NB4 (cell line): ENCODE data around the gene KCNJ13.

Experiments
- DNase-seq: peaks from one replicate; pipeline ENCODE4 v3.0.0; 2010; ENCODE audit warnings: low read depth
- H3K4me3 ChIP-seq: one replicate; pipeline ENCODE4 v1.5.1; 2011; ENCODE audit warnings: mild to moderate bottlenecking, low read depth, low read length, moderate library complexity
- MYC ChIP-seq: IDR thresholded peaks from 2 replicates; pipeline ENCODE4 v1.6.1; 2011; ENCODE audit warnings: low read depth, low read length
- POLR2A ChIP-seq: IDR thresholded peaks from 2 replicates; pipeline ENCODE4 v1.6.1; 2011; ENCODE audit warnings: mild to moderate bottlenecking; ENCODE audit not compliant: insufficient read length; ENCODE audit errors: extremely low read depth
- TF ChIP-seq, protein P1 (sequence below): IDR thresholded peaks from one replicate; pipeline ENCODE4 v1.5.1; 2012; ENCODE audit warnings: low read depth, low read length
- TF ChIP-seq, protein P2 (sequence below): IDR thresholded peaks from 2 replicates; pipeline ENCODE4 v1.6.1; 2011; ENCODE audit warnings: low read depth, low read length

The KCNJ13 gene

DNA sequence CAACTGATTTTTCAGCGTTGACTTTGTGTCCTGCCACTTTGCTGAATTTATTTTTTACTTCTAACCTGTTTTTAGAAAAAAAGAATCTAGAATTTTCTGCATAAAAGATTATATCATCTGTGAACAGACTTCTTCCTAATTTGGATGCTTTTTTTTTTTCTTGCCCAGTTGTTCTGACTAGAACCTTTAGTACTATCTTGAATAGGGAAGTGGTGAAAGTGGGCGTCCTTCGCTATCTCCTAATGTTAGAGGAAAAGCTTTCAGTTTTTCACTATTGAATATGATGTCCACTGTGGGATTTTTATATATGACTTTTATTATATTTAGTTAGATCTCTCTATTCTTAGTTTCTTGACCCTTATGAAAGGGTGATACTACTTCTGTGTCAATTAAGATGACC, 25.7 kb upstream of the KCNJ13 start:
- DNase-seq = no peak

DNA sequence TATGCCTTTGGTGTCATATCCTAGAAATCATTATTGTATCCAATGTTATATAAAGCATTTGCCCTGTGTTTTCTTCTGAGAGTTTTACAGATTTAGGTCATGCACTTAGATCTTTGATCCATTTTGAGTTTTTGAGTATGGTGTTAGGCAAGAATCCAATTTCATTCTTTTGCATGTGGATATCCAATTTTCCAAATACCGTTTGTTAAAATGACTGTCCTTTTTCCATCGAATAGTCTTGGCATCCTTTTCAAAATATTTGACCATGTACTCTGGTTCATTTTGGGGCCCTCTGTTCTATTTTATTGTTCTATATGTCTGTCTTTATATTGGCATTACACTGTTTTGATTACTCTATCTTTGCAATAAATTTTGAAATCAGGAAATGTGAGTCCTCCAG, 23.8 kb upstream of the KCNJ13 start:
- no peak for DNase-seq
- TF ChIP-seq, protein P1, sequence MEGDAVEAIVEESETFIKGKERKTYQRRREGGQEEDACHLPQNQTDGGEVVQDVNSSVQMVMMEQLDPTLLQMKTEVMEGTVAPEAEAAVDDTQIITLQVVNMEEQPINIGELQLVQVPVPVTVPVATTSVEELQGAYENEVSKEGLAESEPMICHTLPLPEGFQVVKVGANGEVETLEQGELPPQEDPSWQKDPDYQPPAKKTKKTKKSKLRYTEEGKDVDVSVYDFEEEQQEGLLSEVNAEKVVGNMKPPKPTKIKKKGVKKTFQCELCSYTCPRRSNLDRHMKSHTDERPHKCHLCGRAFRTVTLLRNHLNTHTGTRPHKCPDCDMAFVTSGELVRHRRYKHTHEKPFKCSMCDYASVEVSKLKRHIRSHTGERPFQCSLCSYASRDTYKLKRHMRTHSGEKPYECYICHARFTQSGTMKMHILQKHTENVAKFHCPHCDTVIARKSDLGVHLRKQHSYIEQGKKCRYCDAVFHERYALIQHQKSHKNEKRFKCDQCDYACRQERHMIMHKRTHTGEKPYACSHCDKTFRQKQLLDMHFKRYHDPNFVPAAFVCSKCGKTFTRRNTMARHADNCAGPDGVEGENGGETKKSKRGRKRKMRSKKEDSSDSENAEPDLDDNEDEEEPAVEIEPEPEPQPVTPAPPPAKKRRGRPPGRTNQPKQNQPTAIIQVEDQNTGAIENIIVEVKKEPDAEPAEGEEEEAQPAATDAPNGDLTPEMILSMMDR = no peak
- no peak for TF ChIP-seq POLR2A
- TF ChIP-seq, protein P2, sequence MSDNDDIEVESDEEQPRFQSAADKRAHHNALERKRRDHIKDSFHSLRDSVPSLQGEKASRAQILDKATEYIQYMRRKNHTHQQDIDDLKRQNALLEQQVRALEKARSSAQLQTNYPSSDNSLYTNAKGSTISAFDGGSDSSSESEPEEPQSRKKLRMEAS = no peak
- no peak for TF ChIP-seq MYC
- no peak overlapping the region for H3K4me3 ChIP-seq

More for the DNA sequence above, 25.7 kb upstream of the KCNJ13 start:
- TF ChIP-seq POLR2A = no peak
- TF ChIP-seq MYC = no peak
- TF ChIP-seq, protein P1 = no peak
- TF ChIP-seq, protein P2 = no peak
- no peak overlapping the region for H3K4me3 ChIP-seq

DNA sequence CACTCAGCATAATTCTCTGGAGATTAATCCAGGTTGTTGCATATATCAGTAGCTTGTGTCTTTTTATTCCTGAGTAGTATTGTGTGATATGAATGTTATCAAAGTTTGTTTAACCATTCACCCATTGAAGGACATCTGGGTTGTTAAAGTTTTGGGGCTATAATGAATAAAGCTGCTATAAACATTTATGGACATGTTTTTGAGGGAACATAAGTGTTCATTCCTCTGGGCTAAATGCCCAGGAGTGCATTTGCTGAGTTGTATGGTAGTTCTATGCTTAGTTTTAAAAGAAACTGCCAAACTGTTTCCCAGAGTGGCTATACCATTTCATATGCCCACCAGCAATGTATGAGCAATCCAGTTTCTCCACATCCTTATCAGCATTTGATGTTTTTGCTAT, 21.8 kb upstream of the KCNJ13 start:
- no peak for DNase-seq
- TF ChIP-seq, protein P1 = no peak
- TF ChIP-seq POLR2A = no peak
- TF ChIP-seq, protein P2 = no peak
- no peak for TF ChIP-seq MYC
- H3K4me3 ChIP-seq = no peak overlapping the region

DNA sequence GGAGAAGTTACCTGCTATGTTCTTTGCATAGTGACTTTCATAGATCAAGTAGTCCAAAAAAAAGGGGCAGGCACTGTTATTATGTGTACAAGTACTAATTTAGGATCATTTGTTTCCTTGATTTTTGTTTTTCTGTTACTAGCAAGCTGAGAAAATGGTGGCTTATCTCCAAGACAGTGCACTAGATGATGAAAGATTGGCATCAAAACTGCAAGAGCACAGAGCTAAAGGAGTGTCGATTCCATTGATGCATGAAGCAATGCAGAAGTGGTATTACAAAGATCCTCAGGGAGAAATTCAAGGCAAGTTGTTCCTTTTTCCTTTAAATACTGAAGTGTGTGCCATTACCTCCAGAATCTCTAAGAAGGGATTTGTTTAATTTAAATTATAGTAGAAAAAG, 19.6 kb upstream of the KCNJ13 start:
- no peak overlapping the region for H3K4me3 ChIP-seq
- DNase-seq = no peak
- TF ChIP-seq POLR2A (no peak), MYC (no peak)
- TF ChIP-seq, protein P2 = no peak
- TF ChIP-seq, protein P1 = no peak

DNA sequence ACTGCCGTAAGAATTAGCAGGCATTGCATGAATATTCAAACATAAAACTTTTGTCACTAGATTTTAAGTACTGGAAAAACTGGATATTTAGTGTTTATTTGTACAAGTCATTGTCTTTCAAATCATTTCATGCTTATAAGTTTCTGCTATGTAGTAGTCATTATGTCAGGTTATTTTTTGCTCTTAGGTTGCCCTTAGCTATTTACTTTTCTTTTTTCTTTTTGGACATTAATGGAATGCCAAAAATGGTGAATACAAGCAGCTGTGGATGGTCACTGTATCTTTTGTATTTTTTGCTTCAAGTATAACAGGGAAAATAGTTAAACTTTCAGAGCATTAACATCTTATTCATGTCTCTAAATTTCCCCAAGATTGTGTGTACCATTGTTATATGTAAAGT, 18.6 kb upstream of the KCNJ13 start:
- TF ChIP-seq, protein P1 = no peak
- no peak for TF ChIP-seq MYC
- TF ChIP-seq, protein P2 = no peak
- TF ChIP-seq POLR2A = no peak
- H3K4me3 ChIP-seq = no peak overlapping the region
- DNase-seq = no peak

DNA sequence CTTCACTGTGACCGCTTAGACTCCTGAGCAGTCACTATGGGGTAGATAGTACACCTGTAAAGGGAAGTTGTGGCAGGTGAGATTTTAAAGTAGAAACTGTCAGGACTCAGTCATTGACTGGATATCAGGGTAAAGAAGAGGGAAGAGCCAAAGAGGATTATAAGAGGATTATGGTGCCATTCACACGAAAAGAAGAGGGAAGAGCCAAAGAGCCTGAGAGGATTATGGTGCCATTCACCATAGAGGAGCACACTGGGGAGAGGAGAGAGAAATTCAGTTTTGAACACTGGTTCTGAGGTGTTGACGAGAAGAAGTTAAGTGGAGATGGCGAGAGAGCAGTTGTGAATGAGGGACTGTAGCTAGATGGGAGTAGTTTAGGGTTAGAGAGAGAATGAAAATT, 16.9 kb upstream of the KCNJ13 start:
- DNase-seq = no peak
- no peak overlapping the region for H3K4me3 ChIP-seq
- TF ChIP-seq, protein P1 = no peak
- no peak for TF ChIP-seq POLR2A
- TF ChIP-seq MYC = no peak
- TF ChIP-seq, protein P2 = no peak
